ENCODE results near the gene INPP1.

GRCh38 chr2:190319555-190320498 is 23.6 kb upstream of the INPP1 start, which contains the start of gene HIBCH:
- peak; percentile 47 to 86 (median 78) for TF ChIP-seq CTCF (IDR thresholded peaks at IDR 0.05)
- peak; percentile 89 for TF ChIP-seq POLR2A (IDR thresholded peaks at IDR 0.05)
- TF ChIP-seq POLR2AphosphoS5 (IDR thresholded peaks at IDR 0.05), result peak; percentile 100
